ENCODE measurements around the gene GRIK3. TPM values are rescaled to one million over a fixed set of nuclear protein-coding genes. Genes with fewer than 3 reads are reported as not detected.

Gene GRIK3
- total RNA-seq, 3 donors from 2014 or later (not counting 1 experiment from before 2014, with no cell fraction given), result not detected

DNA sequence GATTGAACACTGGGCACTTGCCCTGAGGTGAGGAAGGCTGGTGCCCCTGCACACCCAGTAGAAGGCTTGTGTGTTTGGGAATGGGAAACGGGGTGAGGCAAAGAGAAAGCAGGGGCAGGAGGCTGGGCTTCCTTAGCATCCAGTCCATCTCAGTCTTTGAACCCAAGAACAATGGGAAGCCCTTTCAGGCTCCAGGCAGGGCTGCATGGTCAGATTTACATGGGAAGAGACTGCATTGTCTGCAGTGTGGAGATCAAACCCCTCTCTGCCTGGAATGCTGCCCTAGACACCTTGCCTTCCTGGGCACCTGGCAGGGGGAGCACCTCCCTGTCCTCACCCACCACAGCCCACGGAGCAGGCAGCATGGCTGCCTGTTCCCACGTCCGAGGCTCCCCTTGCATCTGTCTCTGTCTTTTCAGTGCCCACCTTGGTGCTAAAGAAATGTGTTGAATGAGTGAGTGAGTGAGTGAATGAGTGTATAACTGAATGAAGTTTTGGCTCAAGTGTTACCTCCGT lies 268.5 kb downstream of the GRIK3 start:
- H3K27me3 ChIP-seq (ENCODE audit: control insufficient read depth, insufficient read depth, low read length), result peaks cover 3% of the 10 kb centered on the region
- no peaks in the 10 kb centered on the region for H3K36me3 ChIP-seq (ENCODE audit: control insufficient read depth, insufficient read depth, low read length)
- H3K27ac ChIP-seq (ENCODE audit: low read length), result no peak overlapping the region
- intact Hi-C loops (cut with micrococcal nuclease), result no loop called here
- H3K4me3 ChIP-seq (ENCODE audit: low read length), result no peak overlapping the region
- H3K9me3 ChIP-seq (ENCODE audit: control insufficient read depth, insufficient read depth, low read length), result no peaks in the 10 kb centered on the region
- no peak for ATAC-seq
- Mint-ChIP-seq H3K27ac (no peak overlapping the region), H3K4me3 (no peak overlapping the region), H3K36me3 (no peaks in the 10 kb centered on the region), H3K9me3 (no peaks in the 10 kb centered on the region), H3K27me3 (ENCODE audit: low read depth in 2 of 2) (peaks cover 15 to 27% of the 10 kb centered on the region in 2 donors), H3K4me1 (no peaks in the 10 kb centered on the region)
- DNase-seq, result no peak
- H3K4me1 ChIP-seq (ENCODE audit: control insufficient read depth, insufficient read depth, low read length), result no peaks in the 10 kb centered on the region
- TF ChIP-seq, protein P1, sequence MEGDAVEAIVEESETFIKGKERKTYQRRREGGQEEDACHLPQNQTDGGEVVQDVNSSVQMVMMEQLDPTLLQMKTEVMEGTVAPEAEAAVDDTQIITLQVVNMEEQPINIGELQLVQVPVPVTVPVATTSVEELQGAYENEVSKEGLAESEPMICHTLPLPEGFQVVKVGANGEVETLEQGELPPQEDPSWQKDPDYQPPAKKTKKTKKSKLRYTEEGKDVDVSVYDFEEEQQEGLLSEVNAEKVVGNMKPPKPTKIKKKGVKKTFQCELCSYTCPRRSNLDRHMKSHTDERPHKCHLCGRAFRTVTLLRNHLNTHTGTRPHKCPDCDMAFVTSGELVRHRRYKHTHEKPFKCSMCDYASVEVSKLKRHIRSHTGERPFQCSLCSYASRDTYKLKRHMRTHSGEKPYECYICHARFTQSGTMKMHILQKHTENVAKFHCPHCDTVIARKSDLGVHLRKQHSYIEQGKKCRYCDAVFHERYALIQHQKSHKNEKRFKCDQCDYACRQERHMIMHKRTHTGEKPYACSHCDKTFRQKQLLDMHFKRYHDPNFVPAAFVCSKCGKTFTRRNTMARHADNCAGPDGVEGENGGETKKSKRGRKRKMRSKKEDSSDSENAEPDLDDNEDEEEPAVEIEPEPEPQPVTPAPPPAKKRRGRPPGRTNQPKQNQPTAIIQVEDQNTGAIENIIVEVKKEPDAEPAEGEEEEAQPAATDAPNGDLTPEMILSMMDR (IDR thresholded peaks at IDR 0.05), result no peak
- 63% methylated on average over 5 of the region's 5 CpGs for WGBS (ENCODE audit: insufficient coverage)

DNA sequence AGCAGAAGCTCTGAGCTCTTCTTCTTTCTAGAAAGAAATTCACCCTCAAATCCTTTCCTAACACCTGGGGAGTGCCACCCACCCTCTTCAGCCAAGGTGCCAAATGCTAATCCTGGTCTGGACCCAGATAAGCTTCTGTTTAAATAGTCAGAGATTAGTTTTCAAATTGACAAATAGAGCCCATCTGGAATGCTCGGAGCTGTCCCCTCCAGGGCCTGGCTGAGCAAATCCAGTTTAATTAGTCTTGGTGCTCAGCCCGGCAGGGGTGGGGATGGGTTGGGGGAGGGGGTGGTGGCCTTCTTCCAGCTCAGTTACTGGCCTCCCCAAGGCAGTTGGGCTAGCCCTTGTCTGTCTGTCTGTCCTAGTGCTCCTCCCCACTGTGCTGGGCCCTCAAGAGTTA lies 269.5 kb downstream of the GRIK3 start:
- H3K9me3 ChIP-seq (ENCODE audit: control insufficient read depth, insufficient read depth, low read length), result no peaks in the 10 kb centered on the region
- no peak overlapping the region for H3K27ac Mint-ChIP-seq
- no peaks in the 10 kb centered on the region for H3K4me1 ChIP-seq (ENCODE audit: control insufficient read depth, insufficient read depth, low read length)
- no peaks in the 10 kb centered on the region for H3K4me1 Mint-ChIP-seq
- no peaks in the 10 kb centered on the region for H3K9me3 Mint-ChIP-seq
- no peak overlapping the region for H3K27ac ChIP-seq (ENCODE audit: low read length)
- no peak overlapping the region for H3K4me3 Mint-ChIP-seq
- no peaks in the 10 kb centered on the region for H3K36me3 Mint-ChIP-seq
- 18% methylated on average over 2 of the region's 2 CpGs for WGBS (ENCODE audit: insufficient coverage)
- intact Hi-C loops (cut with micrococcal nuclease), result no loop called here
- H3K27me3 ChIP-seq (ENCODE audit: control insufficient read depth, insufficient read depth, low read length), result no peaks in the 10 kb centered on the region
- no peak overlapping the region for H3K4me3 ChIP-seq (ENCODE audit: low read length)
- DNase-seq (no peak), ATAC-seq (no peak)
- H3K36me3 ChIP-seq (ENCODE audit: control insufficient read depth, insufficient read depth, low read length), result no peaks in the 10 kb centered on the region
- TF ChIP-seq, protein P1 (IDR thresholded peaks at IDR 0.05), result no peak
- H3K27me3 Mint-ChIP-seq (ENCODE audit: low read depth in 2 of 2), result peaks cover 9 to 16% of the 10 kb centered on the region in 2 donors

DNA sequence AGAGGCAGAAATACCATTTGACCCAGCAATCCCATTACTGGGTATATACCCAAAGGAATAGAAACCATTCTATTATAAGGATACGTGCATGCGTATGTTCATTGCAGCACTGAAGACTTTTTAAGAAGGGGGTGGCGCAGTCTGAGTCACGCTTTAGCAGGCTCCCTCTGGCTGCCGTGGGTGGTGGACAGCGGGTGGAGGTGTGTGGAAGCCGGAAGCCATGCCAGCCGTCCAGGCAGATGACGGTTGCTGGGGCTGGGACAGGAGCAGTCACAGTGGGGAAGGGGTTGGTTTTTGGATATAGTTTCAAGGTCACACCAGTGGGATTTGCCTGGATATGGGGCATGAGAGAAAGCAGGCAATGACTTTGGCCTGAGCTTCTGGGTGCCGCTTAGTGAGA lies 270.5 kb downstream of the GRIK3 start:
- Histone ChIP-seq H3K4me1 (ENCODE audit: control insufficient read depth, insufficient read depth, low read length) (no peaks in the 10 kb centered on the region), H3K36me3 (ENCODE audit: control insufficient read depth, insufficient read depth, low read length) (no peaks in the 10 kb centered on the region), H3K4me3 (ENCODE audit: low read length) (no peak overlapping the region), H3K27me3 (ENCODE audit: control insufficient read depth, insufficient read depth, low read length) (no peaks in the 10 kb centered on the region), H3K27ac (ENCODE audit: low read length) (no peak overlapping the region), H3K9me3 (ENCODE audit: control insufficient read depth, insufficient read depth, low read length) (no peaks in the 10 kb centered on the region)
- Mint-ChIP-seq H3K27ac (no peak overlapping the region), H3K4me3 (no peak overlapping the region), H3K27me3 (ENCODE audit: low read depth in 2 of 2) (peaks cover 4 to 8% of the 10 kb centered on the region in 2 donors), H3K36me3 (no peaks in the 10 kb centered on the region), H3K9me3 (no peaks in the 10 kb centered on the region), H3K4me1 (no peaks in the 10 kb centered on the region)
- ATAC-seq, result no peak
- no peak for DNase-seq
- intact Hi-C loops (cut with micrococcal nuclease), result no loop called here
- 93% methylated on average over 10 of the region's 10 CpGs for WGBS (ENCODE audit: insufficient coverage)
- TF ChIP-seq, protein P1 (IDR thresholded peaks at IDR 0.05), result no peak

DNA sequence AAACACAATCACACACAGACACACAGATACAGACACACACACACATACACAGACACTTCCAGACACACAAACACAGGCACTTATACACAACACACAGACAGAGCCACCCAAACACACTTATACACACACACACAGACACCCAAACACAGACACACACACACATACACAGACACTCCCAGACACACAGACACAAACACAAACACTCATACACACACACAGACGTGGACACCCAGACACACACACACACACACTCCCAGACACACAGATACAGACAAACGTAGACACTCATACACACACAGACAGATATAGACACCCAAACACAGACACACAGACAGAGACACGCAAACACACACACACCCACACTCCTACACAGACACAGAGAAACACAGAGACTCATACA lies 272.1 kb downstream of the GRIK3 start:
- no peaks in the 10 kb centered on the region for H3K4me1 ChIP-seq (ENCODE audit: control insufficient read depth, insufficient read depth, low read length)
- ATAC-seq (no peak), DNase-seq (no peak)
- Mint-ChIP-seq H3K4me3 (no peak overlapping the region), H3K9me3 (no peaks in the 10 kb centered on the region), H3K36me3 (no peaks in the 10 kb centered on the region), H3K27ac (no peak overlapping the region), H3K4me1 (no peaks in the 10 kb centered on the region), H3K27me3 (ENCODE audit: low read depth in 2 of 2) (peaks cover 0 to 4% of the 10 kb centered on the region in 2 donors)
- no peaks in the 10 kb centered on the region for H3K36me3 ChIP-seq (ENCODE audit: control insufficient read depth, insufficient read depth, low read length)
- TF ChIP-seq, protein P1 (IDR thresholded peaks at IDR 0.05), result no peak
- no peaks in the 10 kb centered on the region for H3K9me3 ChIP-seq (ENCODE audit: control insufficient read depth, insufficient read depth, low read length)
- H3K4me3 ChIP-seq (ENCODE audit: low read length), result no peak overlapping the region
- H3K27ac ChIP-seq (ENCODE audit: low read length), result no peak overlapping the region
- 76% methylated on average over 3 of the region's 3 CpGs for WGBS (ENCODE audit: insufficient coverage)
- intact Hi-C loops (cut with micrococcal nuclease), result no loop called here
- no peaks in the 10 kb centered on the region for H3K27me3 ChIP-seq (ENCODE audit: control insufficient read depth, insufficient read depth, low read length)
